Nephron (organoid): Measurements from ENCODE around the gene C5orf34.
A peak's percentile ranks its signal among the peaks of the same experiment; 100 is the strongest.
"Not testable (repeated sequence)": the region's sequence is repeated elsewhere in the genome, so short reads cannot be mapped to it uniquely, and the experiment has no call there.

Experiments
- H3K27ac Mint-ChIP-seq, 3 experiments: 2 replicates each; pipeline ENCODE4 v1.8.0; 2020; ENCODE audit warnings: mixed read lengths in 3 of 3, mild to moderate bottlenecking in 2 of 3, moderate library complexity in 1 of 3
- H3K27me3 Mint-ChIP-seq: 2 replicates; pipeline ENCODE4 v1.8.0; 2021; ENCODE audit warnings: low read depth, mild to moderate bottlenecking, moderate library complexity, mixed read lengths
- H3K36me3 Mint-ChIP-seq: 2 replicates; pipeline ENCODE4 v1.8.0; 2020; ENCODE audit warnings: low read depth, mixed read lengths
- H3K4me1 Mint-ChIP-seq: 2 replicates; pipeline ENCODE4 v1.8.0; 2020; ENCODE audit warnings: mixed read lengths
- H3K4me3 Mint-ChIP-seq, 3 experiments: 2 replicates each; pipeline ENCODE4 v1.8.0; 2020; ENCODE audit warnings: mild to moderate bottlenecking in 3 of 3, mixed read lengths in 3 of 3, moderate library complexity in 2 of 3
- H3K9me3 Mint-ChIP-seq: 2 replicates; pipeline ENCODE4 v1.8.0; 2020; ENCODE audit warnings: mixed read lengths
- TF ChIP-seq, protein P1 (sequence below), 3 experiments: fragments of 200-600 bp; sonication (generic); IDR thresholded peaks; one replicate each; pipeline ENCODE4 v1.5.0; 2021; ENCODE audit warnings: antibody characterized with exemption in 3 of 3; ENCODE audit not compliant: unreplicated experiment in 3 of 3

Gene C5orf34

DNA sequence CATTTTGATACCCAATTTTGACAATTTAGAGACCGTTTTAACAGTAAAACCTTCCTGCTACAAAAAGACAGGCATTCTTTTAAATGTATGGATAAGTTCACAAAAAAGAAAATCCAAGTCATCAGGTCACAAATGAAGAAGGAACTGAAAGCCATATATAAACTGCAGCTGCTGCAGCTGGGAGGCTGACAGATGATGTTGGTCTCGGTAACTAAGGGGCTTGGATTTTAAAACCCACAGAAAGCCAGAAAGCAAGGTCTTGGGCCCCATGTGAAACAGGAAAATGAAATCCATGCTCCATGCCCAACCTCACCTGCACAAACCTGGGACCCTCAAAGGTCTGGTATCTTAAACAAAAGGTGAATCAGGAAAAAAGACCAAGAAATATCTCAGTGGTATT is 15.7 kb upstream of the C5orf34 start:
- Mint-ChIP-seq H3K27me3 (no peaks in the 10 kb centered on the region), H3K4me1 (peaks cover 2% of the 10 kb centered on the region), H3K27ac (no peak overlapping the region), H3K36me3 (peaks cover 76% of the 10 kb centered on the region), H3K4me3 (no peak overlapping the region), H3K9me3 (no peaks in the 10 kb centered on the region)
- TF ChIP-seq, protein P1, sequence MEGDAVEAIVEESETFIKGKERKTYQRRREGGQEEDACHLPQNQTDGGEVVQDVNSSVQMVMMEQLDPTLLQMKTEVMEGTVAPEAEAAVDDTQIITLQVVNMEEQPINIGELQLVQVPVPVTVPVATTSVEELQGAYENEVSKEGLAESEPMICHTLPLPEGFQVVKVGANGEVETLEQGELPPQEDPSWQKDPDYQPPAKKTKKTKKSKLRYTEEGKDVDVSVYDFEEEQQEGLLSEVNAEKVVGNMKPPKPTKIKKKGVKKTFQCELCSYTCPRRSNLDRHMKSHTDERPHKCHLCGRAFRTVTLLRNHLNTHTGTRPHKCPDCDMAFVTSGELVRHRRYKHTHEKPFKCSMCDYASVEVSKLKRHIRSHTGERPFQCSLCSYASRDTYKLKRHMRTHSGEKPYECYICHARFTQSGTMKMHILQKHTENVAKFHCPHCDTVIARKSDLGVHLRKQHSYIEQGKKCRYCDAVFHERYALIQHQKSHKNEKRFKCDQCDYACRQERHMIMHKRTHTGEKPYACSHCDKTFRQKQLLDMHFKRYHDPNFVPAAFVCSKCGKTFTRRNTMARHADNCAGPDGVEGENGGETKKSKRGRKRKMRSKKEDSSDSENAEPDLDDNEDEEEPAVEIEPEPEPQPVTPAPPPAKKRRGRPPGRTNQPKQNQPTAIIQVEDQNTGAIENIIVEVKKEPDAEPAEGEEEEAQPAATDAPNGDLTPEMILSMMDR (IDR thresholded peaks at IDR 0.05; ENCODE audit: unreplicated experiment in 3 of 3): no peak

DNA sequence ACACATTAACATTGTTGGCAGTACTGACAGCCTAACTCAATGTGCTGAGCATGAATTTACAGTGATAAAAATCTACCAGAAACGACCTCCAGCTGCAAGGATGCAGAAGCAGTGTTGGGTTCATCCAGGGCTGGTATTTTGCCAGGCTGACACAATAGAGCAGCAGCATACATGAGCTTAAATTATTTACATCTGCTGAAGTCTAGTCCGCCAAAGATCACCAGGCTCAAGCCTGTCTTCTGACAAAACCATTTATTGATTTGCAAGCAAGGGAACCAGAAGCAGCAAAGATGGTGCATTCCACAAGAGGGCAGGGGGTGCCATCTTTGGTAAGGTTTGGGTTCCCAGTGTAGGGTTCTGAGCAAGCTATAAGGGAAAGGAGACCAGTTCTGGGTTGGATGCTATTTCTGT is 8.7 kb upstream of the C5orf34 start:
- Mint-ChIP-seq H3K4me1 (peaks cover 6% of the 10 kb centered on the region), H3K9me3 (peaks cover 2% of the 10 kb centered on the region), H3K27ac (peak overlapping the region in 2 of 3 experiments; percentile 2 to 50), H3K4me3 (no peak overlapping the region), H3K36me3 (peaks cover 67% of the 10 kb centered on the region), H3K27me3 (no peaks in the 10 kb centered on the region)
- TF ChIP-seq, protein P1 (IDR thresholded peaks at IDR 0.05; ENCODE audit: unreplicated experiment in 3 of 3): no peak

DNA sequence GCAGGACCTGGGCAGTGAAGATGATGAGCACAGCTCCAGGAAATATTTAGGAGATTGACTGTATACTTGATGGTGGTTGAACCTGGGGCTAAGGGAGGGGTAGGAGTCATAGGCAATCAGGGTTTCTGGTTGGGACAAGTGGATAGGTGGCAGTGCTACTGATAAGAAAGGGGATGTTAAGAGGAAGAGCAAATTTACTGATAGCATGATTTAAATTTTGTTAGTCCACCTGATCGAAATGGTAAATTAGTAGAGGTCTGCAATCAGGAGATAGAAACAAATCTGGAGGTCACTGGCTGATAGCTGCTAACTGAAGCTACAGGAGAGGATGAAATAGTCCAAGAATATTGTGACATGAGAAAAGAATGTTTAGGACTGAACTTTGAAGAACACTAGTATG is 5.7 kb upstream of the C5orf34 start:
- no peak overlapping the region for H3K27ac Mint-ChIP-seq
- TF ChIP-seq, protein P1 (IDR thresholded peaks at IDR 0.05; ENCODE audit: unreplicated experiment in 3 of 3): no peak
- H3K27me3 Mint-ChIP-seq: no peaks in the 10 kb centered on the region
- no peak overlapping the region for H3K4me3 Mint-ChIP-seq
- peaks cover 10% of the 10 kb centered on the region for H3K4me1 Mint-ChIP-seq
- peaks cover 2% of the 10 kb centered on the region for H3K9me3 Mint-ChIP-seq
- H3K36me3 Mint-ChIP-seq: peaks cover 47% of the 10 kb centered on the region

DNA sequence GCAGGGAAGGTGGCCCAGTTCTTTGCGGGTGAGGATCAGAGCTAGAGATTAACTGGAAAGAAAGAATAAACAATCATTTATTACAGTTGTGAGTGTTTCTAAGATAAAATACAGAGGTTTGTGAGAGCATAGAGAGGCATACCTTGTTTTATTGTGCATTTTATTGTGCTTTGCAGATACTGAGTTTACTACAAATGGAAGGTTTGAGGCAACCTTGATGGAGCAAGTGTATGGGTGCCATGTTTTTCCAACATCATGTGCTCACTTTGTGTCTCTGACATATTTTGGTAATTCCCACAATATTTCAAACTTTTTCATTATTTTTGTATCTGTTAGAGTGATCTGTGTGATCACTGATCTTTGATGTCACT is 715 bp upstream of the C5orf34 start:
- TF ChIP-seq, protein P1 (IDR thresholded peaks at IDR 0.05; ENCODE audit: unreplicated experiment in 3 of 3): no peak
- no peaks in the 10 kb centered on the region for H3K27me3 Mint-ChIP-seq
- peak overlapping the region; percentile 99 for H3K27ac Mint-ChIP-seq
- peaks cover 32% of the 10 kb centered on the region for H3K4me1 Mint-ChIP-seq
- H3K36me3 Mint-ChIP-seq: peaks cover 26% of the 10 kb centered on the region
- peak overlapping the region; percentile 93 to 96 (median 94) for H3K4me3 Mint-ChIP-seq
- peaks cover 8% of the 10 kb centered on the region for H3K9me3 Mint-ChIP-seq

DNA sequence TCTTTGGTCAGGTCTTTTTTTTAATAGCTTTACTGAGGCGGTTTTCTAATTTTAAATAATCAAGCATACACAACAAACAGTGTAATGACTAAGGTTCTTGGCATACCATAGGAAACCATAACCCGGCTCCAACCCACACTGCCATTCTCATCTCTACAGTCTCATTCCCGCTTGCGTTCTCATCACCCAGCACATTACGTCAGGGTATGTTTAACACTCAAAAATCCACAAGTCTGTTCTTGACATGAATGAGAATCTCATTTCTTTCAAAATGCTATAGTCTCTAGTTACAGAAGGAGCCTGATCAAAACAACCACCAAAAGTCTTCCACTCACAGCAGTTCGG is 505 bp downstream of the C5orf34 start:
- TF ChIP-seq, protein P1 (IDR thresholded peaks at IDR 0.05; ENCODE audit: unreplicated experiment in 3 of 3): no peak
- Mint-ChIP-seq H3K4me3 (peak overlapping the region; percentile 93 to 96 (median 94)), H3K36me3 (peaks cover 22% of the 10 kb centered on the region), H3K4me1 (peaks cover 32% of the 10 kb centered on the region), H3K27ac (peak overlapping the region; percentile 99), H3K9me3 (peaks cover 8% of the 10 kb centered on the region), H3K27me3 (no peaks in the 10 kb centered on the region)

DNA sequence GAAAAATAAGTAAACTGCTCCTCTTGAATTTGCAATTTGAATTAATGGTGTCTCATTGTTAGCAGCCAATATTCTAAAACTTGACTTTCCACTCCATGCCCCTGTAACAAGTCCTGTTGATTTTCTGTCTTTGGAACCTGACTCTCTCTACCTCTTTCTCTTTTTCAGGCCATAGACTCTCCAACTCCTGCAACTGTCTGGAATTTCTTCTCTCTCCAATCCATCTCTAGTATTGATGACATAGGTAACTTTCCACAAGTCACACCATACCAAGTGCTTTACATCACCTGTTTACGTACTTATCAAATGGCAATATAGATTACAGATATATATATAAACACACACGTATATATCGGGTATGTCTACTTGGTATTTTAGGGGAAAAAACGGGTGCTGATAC is 923 bp downstream of the C5orf34 start:
- no peaks in the 10 kb centered on the region for H3K27me3 Mint-ChIP-seq
- H3K36me3 Mint-ChIP-seq: peaks cover 20% of the 10 kb centered on the region
- H3K4me3 Mint-ChIP-seq: peak overlapping the region; percentile 93 to 96 (median 94)
- peaks cover 8% of the 10 kb centered on the region for H3K9me3 Mint-ChIP-seq
- TF ChIP-seq, protein P1 (IDR thresholded peaks at IDR 0.05; ENCODE audit: unreplicated experiment in 3 of 3): no peak
- peak overlapping the region; percentile 99 for H3K27ac Mint-ChIP-seq
- peaks cover 32% of the 10 kb centered on the region for H3K4me1 Mint-ChIP-seq

DNA sequence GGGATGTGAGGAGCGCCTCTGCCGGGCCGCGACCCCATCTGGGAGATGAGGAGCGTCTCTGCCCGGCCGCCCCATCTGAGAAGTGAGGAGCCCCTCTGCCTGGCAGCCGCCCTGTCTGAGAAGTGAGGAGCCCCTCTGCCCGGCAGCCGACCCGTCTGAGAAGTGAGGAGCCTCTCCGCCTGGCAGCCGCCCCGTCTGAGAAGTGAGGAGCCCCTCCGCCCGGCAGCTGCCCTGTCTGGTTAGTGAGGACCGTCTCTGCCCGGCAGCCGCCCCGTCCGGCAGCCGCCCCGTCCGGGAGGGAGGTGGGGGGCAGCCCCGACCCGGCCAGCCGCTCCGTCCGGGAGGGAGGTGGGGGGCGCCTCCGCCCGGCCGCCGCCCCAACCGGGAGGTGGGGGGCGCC is 3.9 kb downstream of the C5orf34 start:
- peaks cover 28% of the 10 kb centered on the region for H3K4me1 Mint-ChIP-seq
- not testable (repeated sequence) for H3K9me3 Mint-ChIP-seq, H3K4me3 Mint-ChIP-seq, H3K27ac Mint-ChIP-seq, H3K27me3 Mint-ChIP-seq
- H3K36me3 Mint-ChIP-seq: peaks cover 20% of the 10 kb centered on the region
